GM19395 (cell line): ENCODE measurements around the gene FRMPD2.
"Not testable (repeated sequence)": the region's sequence is repeated elsewhere in the genome, so short reads cannot be mapped to it uniquely, and the experiment has no call there.

Source experiments
- ATAC-seq: cut with Tn5 transposase; IDR thresholded peaks from one replicate; pipeline ENCODE4 v1.9.1; 2021; ENCODE audit warnings: mild to moderate bottlenecking, moderate library complexity; ENCODE audit not compliant: unreplicated experiment

Gene FRMPD2

DNA sequence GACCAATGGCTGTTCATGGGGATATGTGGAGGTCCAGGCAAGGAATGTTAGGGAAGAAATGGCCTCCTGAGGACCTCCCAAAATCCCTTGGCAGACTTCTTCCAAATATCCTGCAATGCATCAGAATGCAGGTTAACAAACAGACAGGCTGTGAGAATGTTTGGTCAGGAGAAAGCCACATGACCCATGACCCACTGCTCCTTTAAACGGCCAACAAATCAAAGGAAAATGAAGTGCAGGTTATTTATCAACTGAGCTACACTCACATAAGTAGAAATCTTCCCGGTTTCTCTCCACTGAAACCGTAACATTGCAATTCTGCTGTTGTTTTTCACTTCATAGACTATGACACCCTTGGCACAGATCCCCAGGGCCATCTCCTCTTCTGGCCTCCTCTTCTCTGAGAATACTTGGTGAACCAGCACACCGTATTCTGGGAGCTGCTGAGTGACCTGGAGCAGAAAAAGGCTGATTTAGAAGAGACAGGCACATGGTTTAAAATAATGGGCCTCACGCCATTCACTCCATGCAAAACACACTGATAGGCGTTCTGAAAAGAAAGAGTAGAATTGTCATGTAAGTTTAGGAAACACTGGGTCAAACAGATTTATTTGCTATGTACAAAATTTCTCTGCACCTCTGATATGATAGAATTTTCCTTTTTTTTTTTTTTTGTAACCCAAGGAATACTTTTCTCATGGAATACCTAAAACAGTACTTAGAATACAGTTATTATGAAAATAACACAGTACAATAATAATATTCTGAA is 67.8 kb downstream of the FRMPD2 start:
- no peak for ATAC-seq

DNA sequence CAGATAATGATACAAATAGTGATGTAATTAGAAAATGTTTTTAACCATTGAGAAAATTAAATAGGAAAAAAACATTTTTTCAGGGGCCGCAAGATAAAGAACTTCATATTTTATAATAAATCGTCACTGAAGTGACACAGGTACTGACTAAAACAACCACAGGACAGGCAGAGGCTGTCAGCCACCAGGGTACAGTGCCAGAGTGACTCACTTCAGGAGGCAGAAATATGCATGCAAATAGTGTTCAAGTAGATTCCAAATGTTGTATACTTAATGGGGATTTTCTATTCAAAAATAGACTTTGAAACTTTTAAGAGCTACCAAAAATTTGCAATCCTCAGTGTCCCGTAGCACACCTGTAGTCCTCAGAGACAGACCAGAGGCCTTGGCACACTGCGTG is 68.6 kb downstream of the FRMPD2 start:
- no peak for ATAC-seq

DNA sequence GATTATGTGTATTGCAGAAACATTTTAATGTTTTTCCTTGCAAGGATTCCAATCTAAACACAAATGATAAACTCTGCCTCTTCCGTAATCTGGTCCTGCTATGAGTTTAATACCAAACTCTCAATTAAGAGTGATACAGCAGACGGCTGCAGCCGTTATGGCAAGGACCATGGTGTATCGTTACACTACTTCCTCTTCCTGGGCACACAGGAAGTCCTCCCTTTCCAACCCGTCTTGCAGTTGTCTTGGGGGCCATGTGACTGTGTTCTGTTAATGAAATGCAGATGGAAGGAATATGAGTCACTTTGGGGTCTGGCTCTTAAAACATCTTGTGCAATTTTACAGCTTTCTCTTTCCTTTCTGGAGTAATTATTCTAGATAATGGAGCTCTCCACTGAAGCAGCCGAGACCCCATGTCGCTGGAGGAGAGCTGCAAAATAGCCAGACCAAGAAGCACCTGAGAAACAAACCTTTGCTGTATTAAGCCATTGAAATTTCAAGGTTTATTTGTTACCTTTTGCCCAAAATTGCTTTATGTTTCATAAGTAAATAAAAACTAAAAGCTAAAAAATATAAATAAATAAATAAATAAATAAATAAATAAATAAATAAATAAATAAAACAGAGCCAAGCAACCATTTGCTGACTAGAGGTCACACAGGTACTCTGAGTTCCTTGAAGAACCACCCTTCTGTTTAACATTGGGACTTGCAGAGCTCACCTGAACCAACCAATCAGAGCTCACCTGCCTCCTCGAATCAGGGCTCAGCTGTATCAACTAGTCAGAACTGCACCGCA is 74.7 kb downstream of the FRMPD2 start:
- ATAC-seq: no peak

DNA sequence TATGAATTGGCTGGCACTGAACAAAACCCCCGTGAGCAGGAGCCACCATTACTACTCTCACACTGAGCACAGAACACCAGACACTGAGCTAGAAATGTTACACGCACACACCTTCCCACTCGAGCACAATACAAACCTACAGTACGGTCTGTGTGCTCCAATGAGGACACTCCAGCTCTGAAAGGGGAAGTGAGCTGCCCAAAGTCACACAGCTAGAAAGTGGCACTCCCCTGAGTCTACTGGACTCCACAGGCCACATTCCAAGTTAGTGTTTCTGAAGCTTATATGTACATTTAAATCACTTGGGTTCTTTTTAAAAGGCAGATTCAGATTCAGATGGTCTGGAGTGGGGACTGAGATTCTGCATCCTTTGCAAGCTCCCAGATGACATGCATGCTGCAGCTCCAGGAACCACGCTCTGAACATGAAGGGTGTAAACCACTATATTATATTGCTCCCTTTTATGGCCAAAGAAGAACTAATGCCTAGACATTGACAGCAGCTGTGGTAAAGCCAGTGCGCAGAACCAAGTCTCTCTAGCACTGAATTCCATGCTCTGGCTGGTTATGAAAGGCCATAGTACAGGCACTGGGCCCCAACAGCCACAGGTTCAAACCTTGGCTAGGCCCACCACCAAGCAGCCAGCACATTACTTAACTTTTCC is 77.1 kb downstream of the FRMPD2 start:
- ATAC-seq: no peak

DNA sequence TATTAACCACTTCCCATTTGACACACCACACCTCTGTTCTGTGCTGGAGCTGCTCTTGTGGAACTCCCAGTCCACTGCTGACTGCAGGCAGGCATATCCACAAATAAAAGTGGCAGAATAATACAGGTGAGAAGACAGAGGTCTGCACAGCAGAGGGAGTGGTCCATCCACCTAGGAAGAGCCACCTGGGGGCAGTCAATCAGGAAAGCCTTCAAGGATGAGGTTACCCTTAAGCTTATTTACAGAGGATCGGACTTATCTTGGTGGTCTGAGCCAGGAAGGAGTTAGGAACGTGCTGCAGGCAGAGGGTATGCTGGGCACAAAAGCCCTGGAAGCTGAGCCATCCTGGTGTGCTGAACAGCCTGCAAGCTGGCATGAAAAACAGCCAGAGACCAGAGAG is 78.7 kb downstream of the FRMPD2 start:
- no peak for ATAC-seq

DNA sequence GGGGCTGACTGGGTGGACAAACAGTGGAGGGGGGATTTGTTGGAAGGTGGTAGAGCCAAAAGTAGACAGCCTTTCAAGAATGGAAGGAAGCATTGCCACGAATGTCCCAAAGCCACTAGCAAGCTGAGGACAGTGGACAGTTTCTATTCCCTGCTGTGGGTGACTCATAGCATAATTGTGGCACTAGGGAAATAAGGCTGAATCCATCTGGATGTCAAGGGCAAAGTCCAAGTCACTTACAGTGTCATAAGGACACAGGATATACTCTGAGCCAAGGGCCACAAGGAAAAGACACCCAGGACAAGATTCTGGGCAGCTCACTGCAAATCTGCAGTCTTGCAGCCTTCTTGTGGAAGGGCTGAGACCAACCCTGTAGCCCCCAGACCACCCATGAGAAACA is 79.7 kb downstream of the FRMPD2 start:
- ATAC-seq: no peak

DNA sequence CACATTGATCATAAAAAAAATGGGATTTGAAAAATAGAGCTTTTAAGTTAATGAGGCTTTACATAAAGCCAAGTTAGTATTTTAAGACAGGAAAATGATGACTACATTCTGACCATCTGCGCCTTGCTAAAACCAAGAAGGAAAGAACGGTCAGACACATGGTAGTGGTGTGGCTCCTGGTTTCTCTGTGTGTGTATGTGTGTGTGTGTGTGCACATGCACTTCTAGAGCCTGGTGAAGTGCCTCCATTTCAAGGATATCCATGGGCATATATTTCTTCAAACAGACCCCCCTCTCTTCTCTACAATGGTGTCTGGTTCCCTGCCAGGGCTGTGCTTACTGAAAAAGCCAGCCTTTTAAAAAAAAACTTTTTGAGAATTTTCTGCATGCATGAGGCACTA is 80.9 kb downstream of the FRMPD2 start:
- ATAC-seq: no peak

DNA sequence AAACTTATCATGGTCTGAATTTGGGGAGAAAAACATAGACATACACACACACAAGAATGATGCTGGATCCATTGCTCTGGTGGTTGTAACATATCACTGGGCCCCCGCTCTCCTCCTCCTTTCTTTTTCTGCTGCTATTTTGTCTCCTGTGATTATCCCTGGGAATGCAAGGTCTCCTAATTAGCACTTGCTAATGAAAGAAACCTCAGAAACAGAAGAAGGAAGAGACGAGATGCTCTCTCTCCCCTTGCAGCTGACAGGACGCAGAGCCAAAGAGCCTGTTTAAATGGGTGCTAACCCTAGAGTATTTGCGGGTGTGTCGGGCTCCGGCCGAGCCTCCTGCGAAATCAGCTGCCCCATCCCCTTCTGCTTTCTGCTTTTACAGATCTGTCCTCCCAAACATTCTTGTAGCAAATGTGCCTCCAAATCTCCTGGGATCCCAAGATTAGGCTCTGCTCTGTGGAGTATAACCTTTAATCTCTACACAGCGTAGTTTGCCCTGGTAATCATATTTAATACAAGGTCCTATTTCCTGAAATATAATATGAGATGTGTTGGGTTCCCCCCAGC is 81.5 kb downstream of the FRMPD2 start:
- no peak for ATAC-seq

DNA sequence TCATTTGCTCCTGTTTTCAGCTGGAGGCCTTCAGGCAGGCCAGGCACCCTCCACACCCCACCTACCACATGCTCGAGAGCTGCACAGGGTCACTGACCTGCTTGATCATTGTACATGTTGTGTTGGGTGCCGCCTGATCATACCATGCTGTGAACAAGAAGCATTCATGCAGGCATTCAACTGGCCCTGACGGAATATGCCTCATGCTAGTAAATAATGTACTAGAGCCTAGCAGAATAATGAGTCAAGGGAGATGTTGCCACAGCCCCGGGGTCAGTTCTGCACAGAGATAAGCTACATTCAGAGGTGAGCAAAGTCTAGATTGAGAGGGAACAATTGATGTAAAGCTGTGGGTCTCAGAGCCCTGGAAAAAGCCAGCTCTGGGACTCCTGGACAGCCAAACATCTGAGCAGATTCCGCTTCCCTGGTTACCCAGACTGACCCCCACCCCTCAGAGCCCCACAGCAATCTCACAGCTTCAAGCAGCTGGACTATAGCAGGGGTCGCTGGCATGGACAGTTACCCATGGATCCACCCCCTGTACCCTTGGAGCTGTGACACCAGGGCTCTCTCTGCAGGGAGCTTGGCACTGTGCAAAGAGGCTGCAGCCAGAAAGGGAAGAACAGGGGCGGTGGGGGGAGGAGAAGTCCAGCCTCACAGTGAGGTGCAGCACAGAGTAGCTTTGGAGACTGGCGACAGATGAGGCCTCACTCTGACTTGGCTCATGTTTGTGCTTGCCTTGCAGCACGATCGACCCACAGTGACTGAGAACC is 86.6 kb downstream of the FRMPD2 start:
- ATAC-seq: no peak

DNA sequence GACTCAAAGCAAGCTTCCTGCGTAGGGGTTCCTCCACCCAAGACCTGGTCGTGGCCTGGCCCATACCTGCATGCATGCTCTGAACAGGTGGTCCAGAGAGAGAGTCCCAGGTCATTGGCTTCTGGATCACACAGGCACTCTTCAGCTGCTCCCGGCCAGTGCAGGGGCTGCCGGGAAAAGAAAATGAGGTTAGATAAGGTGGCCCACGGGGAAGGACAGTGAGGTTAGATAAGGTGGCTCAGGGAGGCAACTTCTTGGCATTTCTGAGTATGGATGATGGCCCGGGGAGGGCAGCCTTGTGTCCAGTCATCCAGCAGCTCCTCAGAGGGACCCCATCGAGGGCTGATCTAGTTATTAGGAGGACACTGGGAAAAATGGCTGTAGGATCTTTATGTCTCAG is 87.4 kb downstream of the FRMPD2 start:
- no peak for ATAC-seq

DNA sequence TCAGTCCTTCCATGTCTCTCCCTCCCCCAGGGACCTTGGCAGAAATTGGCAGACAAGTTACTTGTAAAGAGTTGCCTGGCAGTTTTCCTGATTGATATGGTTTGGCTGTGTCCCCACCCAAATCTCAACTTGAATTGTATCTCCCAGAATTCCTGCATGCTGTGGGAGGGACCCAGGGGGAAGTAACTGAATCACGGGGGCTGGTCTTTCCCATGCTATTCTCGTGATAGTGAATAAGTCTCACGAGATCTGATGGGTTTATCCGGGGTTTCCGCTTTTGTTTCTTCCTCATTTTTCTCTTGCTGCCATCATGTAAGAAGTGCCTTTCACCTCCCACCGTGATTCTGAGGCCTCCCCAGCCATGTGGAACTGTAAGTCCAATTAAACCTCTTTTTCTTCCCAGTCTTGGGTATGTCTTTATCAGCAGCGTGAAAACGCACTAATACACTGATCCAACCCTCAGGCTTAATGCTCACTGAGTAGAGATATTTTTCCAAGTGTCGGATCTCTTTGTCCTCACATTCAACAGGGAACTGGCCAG is 88.2 kb downstream of the FRMPD2 start:
- ATAC-seq: not testable (repeated sequence)

DNA sequence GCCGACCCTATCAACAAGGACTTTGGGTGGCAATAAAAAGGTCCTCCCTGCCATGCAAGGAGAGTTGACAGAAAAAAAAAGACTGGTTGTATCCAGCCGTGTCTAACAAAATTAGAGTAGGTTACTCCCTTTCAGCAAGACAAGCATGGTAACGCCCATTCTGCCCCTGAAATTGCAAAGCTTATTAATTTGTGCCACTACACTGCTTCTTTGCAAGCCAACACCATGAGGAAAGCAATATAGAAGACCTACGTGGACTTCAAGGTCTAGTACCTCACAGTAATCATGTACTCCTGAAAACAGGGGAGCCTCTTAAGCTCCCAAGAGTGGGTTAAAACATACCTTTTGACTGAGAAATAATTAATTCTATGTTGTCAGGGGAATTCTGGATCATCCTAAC is 90.3 kb downstream of the FRMPD2 start:
- ATAC-seq: no peak

DNA sequence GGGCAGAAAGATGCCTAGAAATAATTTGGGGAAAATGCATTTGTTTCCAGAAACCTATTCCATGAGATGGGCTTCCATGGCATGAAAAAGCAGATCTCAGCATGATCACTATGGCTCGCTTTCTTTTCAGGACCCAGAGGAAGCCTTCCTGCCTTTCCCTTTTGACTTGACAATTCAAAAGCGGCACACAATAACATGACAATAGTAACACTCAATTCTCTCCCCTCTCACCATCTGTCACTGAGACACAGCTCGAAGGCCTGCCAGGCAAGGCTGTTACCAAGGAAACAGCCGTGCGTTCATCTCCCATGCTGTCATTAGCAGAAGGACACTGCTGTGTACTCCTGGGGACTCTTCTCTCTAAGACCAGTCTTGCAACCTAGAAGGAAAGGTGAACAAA is 101.8 kb downstream of the FRMPD2 start:
- not testable (repeated sequence) for ATAC-seq

DNA sequence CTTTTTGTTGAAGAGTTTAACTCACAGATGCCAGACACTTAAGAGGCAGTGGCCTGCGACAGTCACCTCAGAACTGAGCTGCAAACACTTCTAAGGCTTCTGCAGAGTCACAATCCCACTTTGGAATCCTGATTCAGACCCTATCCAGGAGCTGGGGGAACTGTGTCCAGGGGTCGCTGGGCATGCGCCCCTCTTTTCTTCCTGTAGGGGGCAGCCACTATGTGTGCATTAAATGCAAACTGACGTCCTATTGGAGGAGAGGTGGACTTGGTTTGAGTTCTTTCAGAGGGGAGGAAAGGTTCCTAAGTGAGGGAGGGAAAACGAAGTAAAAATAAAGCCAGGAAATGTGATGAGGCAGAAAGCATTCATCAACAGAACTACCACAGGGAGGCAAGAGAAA is 113.8 kb downstream of the FRMPD2 start:
- ATAC-seq: not testable (repeated sequence)

DNA sequence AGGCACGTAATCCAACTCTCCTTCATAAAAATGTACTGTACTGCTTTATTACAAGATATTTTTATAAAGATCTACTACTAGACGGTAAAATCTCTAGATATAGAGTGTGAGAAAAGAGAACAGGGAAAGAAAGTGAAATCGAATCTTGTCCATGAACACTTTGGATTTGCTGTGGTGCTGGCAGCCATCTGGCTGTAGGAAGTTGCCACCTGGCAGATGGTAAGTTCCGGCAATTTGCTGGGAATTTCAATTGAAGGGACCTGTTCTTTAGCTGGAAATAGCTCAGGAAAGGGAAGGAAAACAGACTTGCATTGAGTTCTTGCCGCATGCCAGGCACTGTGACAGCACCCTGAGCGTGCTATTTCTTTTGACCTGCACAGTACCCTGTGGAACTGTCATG is 114.3 kb downstream of the FRMPD2 start:
- not testable (repeated sequence) for ATAC-seq

DNA sequence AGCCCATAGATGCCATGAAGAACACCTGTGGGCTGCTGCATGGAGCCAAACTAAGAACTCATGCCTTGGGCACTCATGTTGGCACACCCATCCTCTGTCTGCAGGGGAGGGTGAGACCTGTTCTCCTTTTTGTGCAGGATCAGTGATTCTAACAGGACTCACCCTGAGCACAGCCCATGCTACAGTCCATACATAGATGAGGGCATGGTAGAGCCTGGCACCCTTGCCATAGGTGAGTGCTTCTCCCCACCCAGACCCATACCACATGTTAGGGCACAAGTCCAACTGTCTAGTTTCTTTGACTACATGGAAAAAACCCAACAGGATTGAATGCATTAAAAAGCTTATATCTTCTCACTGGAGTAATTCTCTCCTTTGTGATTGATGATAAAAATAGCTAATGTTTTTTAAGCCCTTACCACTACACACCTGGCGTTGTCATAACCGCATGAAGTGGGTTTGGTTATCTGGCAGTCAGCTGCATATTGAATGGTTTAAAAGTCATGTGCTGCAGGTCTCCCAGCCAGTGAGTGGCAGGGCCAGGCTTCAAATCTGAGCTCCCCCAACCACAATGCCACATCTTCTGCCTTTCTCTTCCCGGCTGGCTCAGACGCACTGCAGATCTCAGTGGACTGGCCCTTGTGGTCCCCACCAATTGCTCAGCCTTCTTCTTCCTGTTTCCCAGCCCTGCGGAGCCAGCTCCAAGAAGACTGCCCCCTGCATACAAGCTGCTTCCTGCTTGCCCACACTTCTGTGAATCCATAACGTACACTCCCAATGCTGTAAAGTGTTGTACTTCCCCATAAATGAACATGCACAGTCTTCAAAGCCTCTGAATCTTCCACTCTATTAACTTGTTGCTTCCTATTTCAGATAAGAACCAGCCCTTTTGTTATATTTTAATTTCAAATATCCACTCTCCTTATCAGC is 120.0 kb downstream of the FRMPD2 start:
- not testable (repeated sequence) for ATAC-seq

DNA sequence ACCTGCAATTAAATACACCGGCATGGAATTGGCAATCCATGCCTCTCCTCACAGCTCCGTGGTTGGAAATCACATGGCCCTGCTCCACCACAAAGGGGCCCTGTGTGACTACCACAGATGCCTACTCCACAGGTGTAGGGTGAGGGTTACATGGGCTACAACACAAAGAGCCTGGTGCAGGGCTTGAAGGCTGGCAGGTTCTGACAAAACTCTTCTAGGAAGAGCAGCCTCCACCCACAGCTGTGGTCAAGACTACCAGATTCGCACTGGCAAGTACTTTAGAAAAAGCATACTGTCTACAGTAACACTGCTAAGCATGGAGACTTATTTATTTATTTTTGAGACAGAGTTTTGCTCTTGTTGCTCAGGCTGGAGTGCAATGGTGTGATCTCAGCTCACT is 126.9 kb downstream of the FRMPD2 start:
- ATAC-seq: not testable (repeated sequence)

DNA sequence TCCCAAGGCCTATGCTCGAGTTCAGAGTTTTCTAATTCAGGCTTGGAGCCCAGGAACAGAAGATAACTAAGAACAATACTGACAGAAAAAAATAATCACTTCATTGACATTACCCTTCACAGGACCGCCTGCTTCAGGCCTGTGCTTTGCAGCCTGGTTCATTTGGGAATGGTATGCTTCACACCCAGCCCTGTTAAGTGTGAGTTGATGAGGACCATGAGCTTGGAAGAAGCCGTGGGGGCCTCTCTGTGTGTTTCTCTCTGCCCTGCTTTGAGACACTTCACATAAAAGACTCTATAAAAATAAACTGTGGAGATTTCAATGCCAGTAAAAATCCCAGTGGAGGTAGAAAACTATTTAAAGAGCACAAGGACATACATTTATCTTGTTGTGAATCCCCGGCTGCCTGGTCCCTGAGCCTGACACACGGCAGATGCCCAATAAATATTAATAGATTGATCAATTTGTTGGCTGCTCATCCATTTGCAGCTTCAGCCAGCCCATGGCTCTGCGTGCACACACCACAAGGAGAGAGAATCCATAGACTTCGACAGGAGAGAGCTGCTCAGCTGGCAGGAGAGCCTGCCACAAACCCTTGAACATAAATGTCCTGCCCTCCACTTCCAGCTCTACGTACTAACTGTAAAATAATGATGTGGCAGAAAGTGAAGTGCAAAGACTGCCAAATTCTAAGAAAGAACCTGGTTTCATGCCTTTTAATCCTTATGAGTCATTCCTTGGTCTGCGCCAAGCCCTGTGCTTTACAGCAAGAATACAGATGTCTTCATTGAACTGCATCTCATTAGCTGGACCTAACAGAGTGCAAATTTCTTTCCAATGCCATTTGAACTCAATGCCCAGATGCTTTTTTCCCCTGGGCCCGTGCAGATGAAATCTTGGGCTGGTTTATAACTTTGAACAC is 130.5 kb downstream of the FRMPD2 start:
- not testable (repeated sequence) for ATAC-seq
